GM08714 (cell line): Measurements from ENCODE around the gene SLC22A14.

ENCODE experiments used
- H3K4me3 ChIP-seq: fragments of 200-500 bp; sonication (Bioruptor generic); 2 replicates; pipeline ENCODE4 v1.5.1; 2014; ENCODE audit warnings: mild to moderate bottlenecking, low read length, inconsistent platforms
- ZNF274 ChIP-seq: IDR thresholded peaks from 2 replicates; pipeline ENCODE4 v1.6.1; 2012; ENCODE audit warnings: mild to moderate bottlenecking, low read depth, low read length

The SLC22A14 gene

GRCh38 chr3:38334142-38335055 is 52.3 kb downstream of the SLC22A14 start:
- no peak overlapping the region for H3K4me3 ChIP-seq
- TF ChIP-seq ZNF274 = no peak

GRCh38 chr3:38335263-38335662 is 53.2 kb downstream of the SLC22A14 start:
- TF ChIP-seq ZNF274 = no peak
- no peak overlapping the region for H3K4me3 ChIP-seq

GRCh38 chr3:38337703-38338102 is 55.6 kb downstream of the SLC22A14 start:
- H3K4me3 ChIP-seq = no peak overlapping the region
- no peak for TF ChIP-seq ZNF274

GRCh38 chr3:38343797-38344594 is 61.9 kb downstream of the SLC22A14 start:
- no peak overlapping the region for H3K4me3 ChIP-seq
- TF ChIP-seq ZNF274 = no peak

GRCh38 chr3:38345879-38346586 is 63.9 kb downstream of the SLC22A14 start:
- no peak for TF ChIP-seq ZNF274
- H3K4me3 ChIP-seq = no peak overlapping the region; the same call in 1 of the 2 replicates

- TF ChIP-seq ZNF274 = no peak
- H3K4me3 ChIP-seq = peak within 1 kb of the TSS; percentile 71; the same call in 1 of the 2 replicates
Measured at GRCh38 chr3:38346587-38347410, 64.7 kb downstream of the SLC22A14 start, which contains the start of gene XYLB. TSS of gene XYLB (plus strand) at chr3:38346785. CDS start at chr3:38346869, 84 bp downstream.

- peak overlapping the region; percentile 71; the same call in 1 of the 2 replicates for H3K4me3 ChIP-seq
- TF ChIP-seq ZNF274 = no peak
Measured at GRCh38 chr3:38347421-38348200, 65.5 kb downstream of the SLC22A14 start.

- no peak overlapping the region for H3K4me3 ChIP-seq
- no peak for TF ChIP-seq ZNF274
Measured at GRCh38 chr3:38348903-38349302, 66.8 kb downstream of the SLC22A14 start.

GRCh38 chr3:38349684-38350359 is 67.7 kb downstream of the SLC22A14 start:
- no peak overlapping the region for H3K4me3 ChIP-seq
- TF ChIP-seq ZNF274 = no peak

- no peak overlapping the region for H3K4me3 ChIP-seq
- TF ChIP-seq ZNF274 = no peak
Measured at GRCh38 chr3:38353151-38353550, 71.1 kb downstream of the SLC22A14 start.

- H3K4me3 ChIP-seq = no peak overlapping the region
- no peak for TF ChIP-seq ZNF274
Measured at GRCh38 chr3:38354588-38355330, 72.7 kb downstream of the SLC22A14 start.
